ENCODE measurements around the gene ACAD11.

The ACAD11 gene

DNA sequence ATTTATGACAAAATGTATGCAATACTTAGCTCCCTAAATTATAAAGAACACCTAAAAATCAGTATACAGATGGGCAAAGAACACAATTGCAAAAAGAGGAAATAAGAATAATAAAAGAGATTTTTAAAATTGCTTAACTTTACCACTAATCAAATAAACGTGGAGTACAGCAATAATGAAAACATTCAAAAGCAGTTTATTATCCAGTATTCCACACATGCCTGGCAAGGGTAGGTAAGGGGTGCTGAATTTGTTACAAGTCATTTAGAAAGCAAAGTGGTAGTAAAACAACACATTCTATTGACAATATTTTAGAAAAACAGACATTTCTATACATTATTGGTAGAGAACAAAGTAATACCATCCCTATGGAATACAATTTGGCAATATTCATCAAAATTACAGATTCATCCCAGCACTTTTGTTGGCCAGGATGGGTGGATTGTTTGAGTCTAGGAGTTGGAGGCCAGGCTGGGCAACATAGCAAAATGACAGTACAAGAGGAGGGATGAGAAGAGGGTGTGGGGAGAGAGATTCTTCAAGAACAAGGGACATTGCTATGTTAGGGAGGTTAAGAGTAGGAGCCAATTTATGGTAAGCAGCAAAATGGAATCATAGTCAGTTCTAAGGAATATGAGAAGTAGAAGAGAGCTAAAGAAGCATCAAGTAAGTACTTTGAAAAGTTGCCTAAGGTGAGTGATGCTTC, 66.2 kb downstream of the ACAD11 start:
- Histone ChIP-seq H3K4me1 (ENCODE audit: control insufficient read depth, insufficient read depth, low read length) (no peaks in the 10 kb centered on the region), H3K9me3 (ENCODE audit: control insufficient read depth in 2 of 2, low read length in 2 of 2) (no peaks in the 10 kb centered on the region), H3K27me3 (ENCODE audit: control insufficient read depth in 1 of 2, insufficient read depth in 2 of 2, low read length in 2 of 2) (no peaks in the 10 kb centered on the region), H3K9ac (ENCODE audit: low read length in 2 of 2) (no peak overlapping the region), H3K27ac (ENCODE audit: low read length) (no peak overlapping the region), H3K36me3 (ENCODE audit: control insufficient read depth in 2 of 2, insufficient read depth in 2 of 2, low read length in 2 of 2) (peaks cover 0 to 4% of the 10 kb centered on the region in 2 donors), H3K4me3 (ENCODE audit: low read length in 2 of 2) (no peak overlapping the region)

DNA sequence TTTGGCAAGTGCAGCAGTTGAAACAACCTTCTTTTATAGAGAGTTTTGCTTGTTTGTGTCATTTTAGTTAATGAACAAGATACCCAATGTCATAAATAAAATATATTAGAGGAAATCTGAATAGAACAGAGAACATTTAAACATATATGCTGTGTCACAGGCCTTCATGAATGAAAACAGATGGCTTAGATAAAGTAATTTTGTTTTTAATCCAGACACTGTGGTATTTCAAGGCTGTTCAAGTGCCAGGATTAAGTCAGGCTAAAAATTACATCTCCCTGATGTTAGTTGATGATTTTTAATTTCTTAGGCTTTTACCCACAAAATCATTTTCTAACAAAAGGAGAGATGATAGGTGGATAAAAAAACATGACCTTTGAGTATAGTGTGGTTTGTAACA, 67.4 kb downstream of the ACAD11 start:
- no peak overlapping the region for H3K27ac ChIP-seq (ENCODE audit: low read length)
- H3K4me3 ChIP-seq (ENCODE audit: low read length in 2 of 2), result no peak overlapping the region
- H3K9ac ChIP-seq (ENCODE audit: low read length in 2 of 2), result no peak overlapping the region
- H3K27me3 ChIP-seq (ENCODE audit: control insufficient read depth in 1 of 2, insufficient read depth in 2 of 2, low read length in 2 of 2), result no peaks in the 10 kb centered on the region
- H3K4me1 ChIP-seq (ENCODE audit: control insufficient read depth, insufficient read depth, low read length), result no peaks in the 10 kb centered on the region
- H3K36me3 ChIP-seq (ENCODE audit: control insufficient read depth in 2 of 2, insufficient read depth in 2 of 2, low read length in 2 of 2), result peaks cover 0 to 3% of the 10 kb centered on the region in 2 donors
- no peaks in the 10 kb centered on the region for H3K9me3 ChIP-seq (ENCODE audit: control insufficient read depth in 2 of 2, low read length in 2 of 2)

GRCh38 chr3:132587401-132587800, 72.2 kb downstream of the ACAD11 start:
- Histone ChIP-seq H3K27ac (ENCODE audit: low read length) (no peak overlapping the region), H3K4me1 (ENCODE audit: control insufficient read depth, insufficient read depth, low read length) (no peaks in the 10 kb centered on the region), H3K9me3 (ENCODE audit: control insufficient read depth in 2 of 2, low read length in 2 of 2) (no peaks in the 10 kb centered on the region), H3K9ac (ENCODE audit: low read length in 2 of 2) (no peak overlapping the region), H3K4me3 (ENCODE audit: low read length in 2 of 2) (no peak overlapping the region), H3K36me3 (ENCODE audit: control insufficient read depth in 2 of 2, insufficient read depth in 2 of 2, low read length in 2 of 2) (no peaks in the 10 kb centered on the region), H3K27me3 (ENCODE audit: control insufficient read depth in 1 of 2, insufficient read depth in 2 of 2, low read length in 2 of 2) (no peaks in the 10 kb centered on the region)

- Histone ChIP-seq H3K4me3 (ENCODE audit: low read length in 2 of 2) (no peak overlapping the region), H3K27ac (ENCODE audit: low read length) (no peak overlapping the region)
These were observed 85.8 kb downstream of the ACAD11 start for GRCh38 chr3:132573797-132574211.

GRCh38 chr3:132570016-132570415, 89.6 kb downstream of the ACAD11 start:
- Histone ChIP-seq H3K27me3 (ENCODE audit: control insufficient read depth in 1 of 2, insufficient read depth in 2 of 2, low read length in 2 of 2) (no peaks in the 10 kb centered on the region), H3K27ac (ENCODE audit: low read length) (peak overlapping the region; percentile 3), H3K36me3 (ENCODE audit: control insufficient read depth in 2 of 2, insufficient read depth in 2 of 2, low read length in 2 of 2) (peaks cover 0 to 4% of the 10 kb centered on the region in 2 donors), H3K4me1 (ENCODE audit: control insufficient read depth, insufficient read depth, low read length) (no peaks in the 10 kb centered on the region), H3K9me3 (ENCODE audit: control insufficient read depth in 2 of 2, low read length in 2 of 2) (peaks cover 0 to 6% of the 10 kb centered on the region in 2 donors), H3K9ac (ENCODE audit: low read length in 2 of 2) (no peak overlapping the region), H3K4me3 (ENCODE audit: low read length in 2 of 2) (no peak overlapping the region)

More at GRCh38 chr3:132573797-132574211, 85.8 kb downstream of the ACAD11 start:
- peaks cover 0 to 6% of the 10 kb centered on the region in 2 donors for H3K9me3 ChIP-seq (ENCODE audit: control insufficient read depth in 2 of 2, low read length in 2 of 2)
- H3K27me3 ChIP-seq (ENCODE audit: control insufficient read depth in 1 of 2, insufficient read depth in 2 of 2, low read length in 2 of 2), result no peaks in the 10 kb centered on the region
- H3K36me3 ChIP-seq (ENCODE audit: control insufficient read depth in 2 of 2, insufficient read depth in 2 of 2, low read length in 2 of 2), result peaks cover 3 to 18% of the 10 kb centered on the region in 2 donors
- H3K4me1 ChIP-seq (ENCODE audit: control insufficient read depth, insufficient read depth, low read length), result no peaks in the 10 kb centered on the region
- H3K9ac ChIP-seq (ENCODE audit: low read length in 2 of 2), result no peak overlapping the region

GRCh38 chr3:132569580-132569979, 90.0 kb downstream of the ACAD11 start:
- no peak overlapping the region for H3K9ac ChIP-seq (ENCODE audit: low read length in 2 of 2)
- H3K36me3 ChIP-seq (ENCODE audit: control insufficient read depth in 2 of 2, insufficient read depth in 2 of 2, low read length in 2 of 2), result peaks cover 0 to 4% of the 10 kb centered on the region in 2 donors
- no peak overlapping the region for H3K4me3 ChIP-seq (ENCODE audit: low read length in 2 of 2)
- no peaks in the 10 kb centered on the region for H3K4me1 ChIP-seq (ENCODE audit: control insufficient read depth, insufficient read depth, low read length)
- H3K27ac ChIP-seq (ENCODE audit: low read length), result peak overlapping the region; percentile 3
- no peaks in the 10 kb centered on the region for H3K27me3 ChIP-seq (ENCODE audit: control insufficient read depth in 1 of 2, insufficient read depth in 2 of 2, low read length in 2 of 2)
- peaks cover 0 to 6% of the 10 kb centered on the region in 2 donors for H3K9me3 ChIP-seq (ENCODE audit: control insufficient read depth in 2 of 2, low read length in 2 of 2)

DNA sequence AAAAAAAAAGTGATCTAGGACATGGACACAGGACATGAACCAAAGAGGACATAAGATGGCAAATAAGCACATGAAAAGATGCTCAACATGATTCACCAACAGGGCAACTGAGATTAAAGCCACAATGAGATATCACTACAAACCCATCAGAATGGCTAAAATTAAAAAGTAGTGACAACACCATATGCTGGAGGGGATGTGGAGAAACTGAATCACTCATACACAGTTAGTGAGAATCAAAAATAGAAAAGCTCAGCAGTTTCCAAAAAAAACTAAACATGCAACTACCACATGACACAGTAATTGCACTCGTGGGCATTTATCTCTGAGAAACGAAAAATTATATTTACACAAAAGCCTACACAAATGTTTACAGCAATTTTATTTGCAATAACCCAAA, 90.5 kb downstream of the ACAD11 start:
- no peak overlapping the region for H3K9ac ChIP-seq (ENCODE audit: low read length in 2 of 2)
- H3K4me1 ChIP-seq (ENCODE audit: control insufficient read depth, insufficient read depth, low read length), result no peaks in the 10 kb centered on the region
- peaks cover 0 to 4% of the 10 kb centered on the region in 2 donors for H3K36me3 ChIP-seq (ENCODE audit: control insufficient read depth in 2 of 2, insufficient read depth in 2 of 2, low read length in 2 of 2)
- no peak overlapping the region for H3K4me3 ChIP-seq (ENCODE audit: low read length in 2 of 2)
- no peak overlapping the region for H3K27ac ChIP-seq (ENCODE audit: low read length)
- H3K27me3 ChIP-seq (ENCODE audit: control insufficient read depth in 1 of 2, insufficient read depth in 2 of 2, low read length in 2 of 2), result no peaks in the 10 kb centered on the region
- H3K9me3 ChIP-seq (ENCODE audit: control insufficient read depth in 2 of 2, low read length in 2 of 2), result peaks cover 0 to 6% of the 10 kb centered on the region in 2 donors

DNA sequence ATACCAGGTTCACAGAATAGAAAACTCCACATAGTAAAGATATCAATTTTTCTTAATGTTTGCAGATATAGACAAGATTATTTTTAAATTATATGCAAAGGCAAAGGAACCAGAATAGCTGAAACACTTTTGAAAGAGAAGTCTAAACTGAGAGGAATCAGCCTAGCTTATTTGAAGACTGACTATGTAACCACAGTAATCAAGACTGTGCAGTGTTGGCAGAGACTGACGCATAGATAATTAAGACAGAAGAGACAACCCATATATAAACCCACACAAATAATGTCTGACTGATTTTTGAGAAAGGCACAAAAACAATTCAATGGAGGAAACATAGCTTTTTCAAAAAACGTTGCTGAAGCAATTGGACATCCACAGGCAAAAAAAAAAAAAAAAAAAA, 91.2 kb downstream of the ACAD11 start:
- Histone ChIP-seq H3K4me1 (ENCODE audit: control insufficient read depth, insufficient read depth, low read length) (no peaks in the 10 kb centered on the region), H3K9ac (ENCODE audit: low read length in 2 of 2) (no peak overlapping the region), H3K9me3 (ENCODE audit: control insufficient read depth in 2 of 2, low read length in 2 of 2) (peaks cover 0 to 6% of the 10 kb centered on the region in 2 donors), H3K4me3 (ENCODE audit: low read length in 2 of 2) (no peak overlapping the region), H3K27me3 (ENCODE audit: control insufficient read depth in 1 of 2, insufficient read depth in 2 of 2, low read length in 2 of 2) (no peaks in the 10 kb centered on the region), H3K36me3 (ENCODE audit: control insufficient read depth in 2 of 2, insufficient read depth in 2 of 2, low read length in 2 of 2) (peaks cover 0 to 4% of the 10 kb centered on the region in 2 donors), H3K27ac (ENCODE audit: low read length) (no peak overlapping the region)

GRCh38 chr3:132564070-132564465, 95.5 kb downstream of the ACAD11 start:
- H3K27ac ChIP-seq (ENCODE audit: low read length), result no peak overlapping the region
- no peak overlapping the region for H3K4me3 ChIP-seq (ENCODE audit: low read length in 2 of 2)
- H3K9ac ChIP-seq (ENCODE audit: low read length in 2 of 2), result no peak overlapping the region

DNA sequence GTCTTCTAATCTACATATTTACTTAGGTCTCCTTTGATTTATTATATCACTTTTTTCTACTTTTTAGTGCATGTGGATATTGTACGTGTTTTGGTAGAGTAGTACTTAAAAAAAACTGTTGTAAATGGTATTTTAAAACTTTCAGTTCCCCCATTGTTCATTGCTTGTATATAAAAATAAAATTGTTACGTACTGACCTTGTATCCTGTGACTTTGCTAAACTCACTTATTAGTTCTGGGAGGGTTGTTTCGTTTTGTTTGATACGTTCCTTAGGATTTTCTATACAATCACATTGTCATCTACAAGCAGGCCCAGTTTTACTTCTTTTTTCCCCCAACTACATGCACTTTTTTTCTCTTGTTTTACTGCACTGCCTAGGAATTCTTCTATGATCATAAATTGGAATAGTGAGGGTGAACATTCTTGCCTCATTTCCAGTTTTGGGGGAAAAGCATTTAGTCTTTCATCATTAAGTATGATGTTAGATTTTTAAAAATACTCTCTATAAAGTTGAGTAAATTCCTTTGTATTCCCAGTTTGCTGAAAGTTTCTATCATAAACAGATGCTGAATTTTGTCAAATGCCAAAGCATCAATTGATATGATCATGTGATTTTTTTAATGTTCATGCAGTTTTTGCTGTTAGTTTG, 96.1 kb downstream of the ACAD11 start:
- Histone ChIP-seq H3K27ac (ENCODE audit: low read length) (no peak overlapping the region), H3K4me3 (ENCODE audit: low read length in 2 of 2) (no peak overlapping the region), H3K27me3 (ENCODE audit: control insufficient read depth in 1 of 2, insufficient read depth in 2 of 2, low read length in 2 of 2) (no peaks in the 10 kb centered on the region), H3K4me1 (ENCODE audit: control insufficient read depth, insufficient read depth, low read length) (no peaks in the 10 kb centered on the region), H3K36me3 (ENCODE audit: control insufficient read depth in 2 of 2, insufficient read depth in 2 of 2, low read length in 2 of 2) (peaks cover 11 to 14% of the 10 kb centered on the region in 2 donors), H3K9ac (ENCODE audit: low read length in 2 of 2) (no peak overlapping the region), H3K9me3 (ENCODE audit: control insufficient read depth in 2 of 2, low read length in 2 of 2) (no peaks in the 10 kb centered on the region)

More at GRCh38 chr3:132564070-132564465, 95.5 kb downstream of the ACAD11 start:
- no peaks in the 10 kb centered on the region for H3K4me1 ChIP-seq (ENCODE audit: control insufficient read depth, insufficient read depth, low read length)
- no peaks in the 10 kb centered on the region for H3K9me3 ChIP-seq (ENCODE audit: control insufficient read depth in 2 of 2, low read length in 2 of 2)
- H3K36me3 ChIP-seq (ENCODE audit: control insufficient read depth in 2 of 2, insufficient read depth in 2 of 2, low read length in 2 of 2), result peaks cover 9 to 11% of the 10 kb centered on the region in 2 donors
- H3K27me3 ChIP-seq (ENCODE audit: control insufficient read depth in 1 of 2, insufficient read depth in 2 of 2, low read length in 2 of 2), result no peaks in the 10 kb centered on the region

GRCh38 chr3:132561003-132561402, 98.6 kb downstream of the ACAD11 start:
- Histone ChIP-seq H3K4me3 (ENCODE audit: low read length in 2 of 2) (no peak overlapping the region), H3K9ac (ENCODE audit: low read length in 2 of 2) (no peak overlapping the region), H3K4me1 (ENCODE audit: control insufficient read depth, insufficient read depth, low read length) (peaks cover 5% of the 10 kb centered on the region), H3K27me3 (ENCODE audit: control insufficient read depth in 1 of 2, insufficient read depth in 2 of 2, low read length in 2 of 2) (no peaks in the 10 kb centered on the region), H3K27ac (ENCODE audit: low read length) (no peak overlapping the region), H3K36me3 (ENCODE audit: control insufficient read depth in 2 of 2, insufficient read depth in 2 of 2, low read length in 2 of 2) (peaks cover 17 to 19% of the 10 kb centered on the region in 2 donors), H3K9me3 (ENCODE audit: control insufficient read depth in 2 of 2, low read length in 2 of 2) (no peaks in the 10 kb centered on the region)

Data from stomach smooth muscle (tissue), 2 donors.